Upper lobe of right lung (tissue), 1 donor: ENCODE measurements around the gene KCNC4. TPM values are rescaled to one million over a fixed set of nuclear protein-coding genes. Genes with fewer than 3 reads are reported as not detected.

Experiments
- ATAC-seq: fragments of 200-7000 bp; cut with Tn5 transposase; one replicate; pipeline ENCODE4 v1.9.1; 2020; ENCODE audit warnings: mild to moderate bottlenecking, moderate library complexity
- DNase-seq: peaks from one replicate; pipeline ENCODE4 v3.0.0-alpha.2; 2020
- H3K27ac ChIP-seq: fragments of 200-600 bp; one replicate; pipeline ENCODE4 v1.8.0; 2022
- H3K27me3 ChIP-seq: fragments of 200-600 bp; one replicate; pipeline ENCODE4 v1.8.0; 2022; ENCODE audit warnings: mild to moderate bottlenecking
- H3K36me3 ChIP-seq: fragments of 200-600 bp; one replicate; pipeline ENCODE4 v1.8.0; 2022
- H3K4me1 ChIP-seq: fragments of 200-600 bp; one replicate; pipeline ENCODE4 v1.8.0; 2022
- H3K4me3 ChIP-seq: fragments of 200-600 bp; one replicate; pipeline ENCODE4 v1.8.0; 2022; ENCODE audit warnings: mild to moderate bottlenecking
- H3K9me3 ChIP-seq: fragments of 200-600 bp; one replicate; pipeline ENCODE4 v1.8.0; 2022
- CTCF ChIP-seq: fragments of 200-600 bp; IDR thresholded peaks from one replicate; pipeline ENCODE4 v1.8.0; 2022; ENCODE audit warnings: antibody characterized with exemption
- intact Hi-C: fragments of 100-400 bp; cut with DNase I; formaldehyde crosslinking; loops from one replicate; pipeline ENCODE4 v1.11.0; 2022
- total RNA-seq: library from RNA; stranded (reverse); fragmentation: NEBNext Ultra II Directional; extraction: Animal tissue kit (Norgen Biotek cat#: 25700); gene quantifications from one replicate; pipeline ENCODE4 v1.2.1, GENCODE V29; 2021
- donor health status: DM: no; HTN: yes; CAD: no; lungs with severe emphysema.

Gene KCNC4
- total RNA-seq, 1 donor from 2014 or later, result 11.1 TPM

GRCh38 chr1:110208916-110209645 lies 1.0 kb upstream of the KCNC4 start:
- intact Hi-C loops, result no loop called here

DNA sequence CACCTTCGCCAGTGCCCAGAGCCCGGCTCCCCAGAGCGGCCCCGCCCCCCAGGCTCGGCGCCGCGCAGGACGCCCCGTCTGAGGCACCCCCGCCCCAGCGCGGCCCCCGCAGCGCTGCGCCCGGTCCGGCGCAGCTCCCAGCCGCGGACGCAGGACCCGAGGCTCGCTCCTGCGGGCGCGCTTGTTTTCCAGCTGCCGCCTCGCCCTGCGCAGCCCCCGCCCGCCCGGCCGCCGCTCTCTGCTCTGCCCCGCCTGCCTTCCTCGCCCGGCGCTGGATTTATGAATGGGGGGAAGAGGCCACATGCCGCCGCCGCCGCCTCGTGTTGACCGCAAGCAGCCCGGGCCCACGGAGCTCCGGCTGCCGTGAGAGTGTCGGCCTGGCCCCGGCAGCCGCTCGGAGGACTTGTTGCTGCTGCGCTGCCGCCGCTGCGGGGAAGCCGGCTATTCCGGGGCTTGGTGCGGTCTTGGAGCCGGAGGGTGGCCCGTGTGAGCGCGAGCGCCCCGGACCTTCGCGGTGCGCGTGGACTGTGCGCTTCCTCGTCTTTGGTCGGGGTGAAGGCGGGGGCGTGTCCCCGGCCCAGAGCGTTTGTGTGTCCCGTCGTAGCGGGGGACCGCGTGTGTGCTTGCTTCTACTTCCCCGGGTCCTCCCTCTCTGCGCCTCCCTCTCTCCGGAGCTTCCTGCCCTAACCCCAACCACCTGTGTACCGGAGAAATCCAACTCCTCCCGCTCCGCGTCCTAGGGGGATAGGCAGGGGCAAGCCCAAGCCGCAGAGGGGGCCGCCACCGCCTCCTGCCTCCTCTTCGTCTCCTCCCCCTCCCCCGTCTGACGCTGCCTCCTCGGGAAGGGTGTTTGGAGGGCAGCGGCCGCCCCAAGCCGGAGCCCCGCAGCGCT lies 736 bp downstream of the KCNC4 start:
- DNase-seq (peak; percentile 80), ATAC-seq (peak; percentile 26)
- H3K27ac ChIP-seq, result peak overlapping the region; percentile 89
- H3K9me3 ChIP-seq, result no peaks in the 10 kb centered on the region
- H3K4me3 ChIP-seq, result peak overlapping the region; percentile 75
- peaks cover 20% of the 10 kb centered on the region for H3K4me1 ChIP-seq
- no peaks in the 10 kb centered on the region for H3K27me3 ChIP-seq
- intact Hi-C loops, result no loop called here
- no peak for TF ChIP-seq CTCF
- H3K36me3 ChIP-seq, result no peaks in the 10 kb centered on the region

More at GRCh38 chr1:110208916-110209645, 1.0 kb upstream of the KCNC4 start:
- Histone ChIP-seq H3K27ac (peak overlapping the region; percentile 89), H3K36me3 (no peaks in the 10 kb centered on the region), H3K9me3 (no peaks in the 10 kb centered on the region), H3K4me3 (peak overlapping the region; percentile 75), H3K27me3 (no peaks in the 10 kb centered on the region), H3K4me1 (peaks cover 10% of the 10 kb centered on the region)
- no peak for TF ChIP-seq CTCF
- no peak for DNase-seq
- ATAC-seq, result no peak

- no peak for TF ChIP-seq CTCF
- DNase-seq (no peak), ATAC-seq (no peak)
- no peaks in the 10 kb centered on the region for H3K27me3 ChIP-seq
- H3K4me1 ChIP-seq, result peaks cover 20% of the 10 kb centered on the region
- no peaks in the 10 kb centered on the region for H3K36me3 ChIP-seq
- no peaks in the 10 kb centered on the region for H3K9me3 ChIP-seq
- intact Hi-C loops, result no loop called here
- H3K27ac ChIP-seq, result peak overlapping the region; percentile 11
- peak overlapping the region; percentile 75 for H3K4me3 ChIP-seq
These were observed 1.5 kb downstream of the KCNC4 start for GRCh38 chr1:110211496-110212168.

DNA sequence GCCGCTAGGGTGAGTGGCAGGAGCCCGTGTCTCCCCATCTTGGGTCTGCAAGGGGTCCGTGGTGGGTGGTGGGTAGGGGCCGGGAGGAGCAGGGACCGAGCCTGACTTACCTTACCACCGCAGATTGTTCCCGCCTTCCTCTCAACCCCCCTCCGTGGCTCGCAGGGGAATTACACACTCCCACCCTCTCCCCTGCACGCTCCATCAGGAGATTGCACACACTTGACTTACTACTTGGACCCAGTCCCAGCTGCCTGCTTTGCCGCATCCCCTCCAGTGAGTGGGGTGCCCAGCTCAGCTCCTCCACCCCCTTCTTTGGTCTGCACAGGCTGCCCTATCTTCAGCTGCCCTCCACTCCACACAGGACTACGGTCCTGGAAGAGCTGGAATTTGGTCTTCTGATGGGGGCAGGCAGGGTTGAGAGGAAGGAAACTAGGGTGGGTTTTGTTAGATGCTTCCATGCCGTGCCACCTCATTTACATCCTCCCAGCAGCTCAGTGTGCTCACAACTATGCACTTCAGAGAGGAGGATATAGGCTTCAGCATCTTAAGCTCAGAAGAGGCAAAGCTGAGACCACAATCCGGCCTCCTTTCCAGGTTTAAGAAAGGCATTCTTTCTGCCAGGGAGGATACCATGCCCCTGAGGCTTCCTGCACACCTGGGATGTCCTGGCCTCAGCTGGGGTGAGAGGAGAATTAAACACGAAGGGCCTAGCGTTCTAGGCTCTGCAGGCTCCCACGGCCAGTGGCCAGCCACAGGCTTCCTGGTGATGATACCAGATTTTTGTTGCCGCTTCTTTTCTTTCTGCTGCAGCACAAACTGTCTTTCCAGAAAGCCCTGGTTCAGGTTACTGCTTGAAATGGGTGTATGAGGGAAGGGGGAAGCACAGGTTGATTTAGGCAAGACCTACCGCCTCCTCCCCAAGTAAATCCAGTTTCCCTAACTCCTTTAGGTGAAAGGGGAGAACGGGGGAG lies 2.3 kb downstream of the KCNC4 start:
- DNase-seq, result no peak
- peaks cover 20% of the 10 kb centered on the region for H3K4me1 ChIP-seq
- peak overlapping the region; percentile 11 for H3K27ac ChIP-seq
- TF ChIP-seq CTCF, result no peak
- H3K4me3 ChIP-seq, result peak overlapping the region; percentile 75
- H3K9me3 ChIP-seq, result no peaks in the 10 kb centered on the region
- intact Hi-C loops, result no loop called here
- no peaks in the 10 kb centered on the region for H3K36me3 ChIP-seq
- no peaks in the 10 kb centered on the region for H3K27me3 ChIP-seq
- ATAC-seq, result no peak

GRCh38 chr1:110213143-110213540 lies 3.0 kb downstream of the KCNC4 start:
- ATAC-seq (no peak), DNase-seq (no peak)
- Histone ChIP-seq H3K4me1 (peaks cover 20% of the 10 kb centered on the region), H3K27me3 (no peaks in the 10 kb centered on the region), H3K4me3 (peak overlapping the region; percentile 75), H3K27ac (no peak overlapping the region), H3K9me3 (no peaks in the 10 kb centered on the region), H3K36me3 (no peaks in the 10 kb centered on the region)
- no peak for TF ChIP-seq CTCF
- intact Hi-C loops, result no loop called here
